Activated CD8-positive, alpha-beta T cell treated with anti-CD3 and anti-CD28 coated beads, Interleukin-2, amount 10 ng/mL, durations not matched to agents 7 days and 5 days (primary cell): ENCODE results near the gene PPP6R3. TPM values are rescaled to one million over a fixed set of nuclear protein-coding genes. Genes with fewer than 3 reads are reported as not detected.

Experiments used
- ATAC-seq: fragments of 150-1000 bp; cut with Tn5 transposase; one replicate; pipeline ENCODE4 v1.10.0; 2021; ENCODE audit warnings: moderate library complexity
- CTCF ChIA-PET: fragments of 350-600 bp; sonication (Branson Sonifier 250); formaldehyde crosslinking; loops from one replicate; lab custom pipeline; 2021; ENCODE audit warnings: antibody characterized with exemption; lab: Charles Lee
- POLR2A ChIA-PET: fragments of 350-600 bp; sonication (Branson Sonifier 250); formaldehyde crosslinking; loops from one replicate; lab custom pipeline; 2021; ENCODE audit warnings: antibody characterized with exemption; lab: Charles Lee
- DNase-seq: peaks from one replicate; pipeline ENCODE4 v3.0.0-alpha.2; 2020
- H3K27ac Mint-ChIP-seq: one replicate; pipeline ENCODE4 v1.8.0; 2021; ENCODE audit warnings: mild to moderate bottlenecking, mixed read lengths
- H3K27me3 Mint-ChIP-seq: one replicate; pipeline ENCODE4 v1.8.0; 2021; ENCODE audit warnings: low read depth, mixed read lengths
- H3K36me3 Mint-ChIP-seq: one replicate; pipeline ENCODE4 v1.8.0; 2021; ENCODE audit warnings: low read depth, mixed read lengths
- H3K4me1 Mint-ChIP-seq: one replicate; pipeline ENCODE4 v1.8.0; 2021; ENCODE audit warnings: low read depth, mixed read lengths
- H3K4me3 Mint-ChIP-seq: one replicate; pipeline ENCODE4 v1.8.0; 2021; ENCODE audit warnings: mild to moderate bottlenecking, mixed read lengths
- H3K9me3 Mint-ChIP-seq: one replicate; pipeline ENCODE4 v1.8.0; 2022; ENCODE audit warnings: mixed read lengths; ENCODE audit not compliant: insufficient read depth
- total RNA-seq, 2 experiments: library from RNA; stranded (reverse); gene quantifications; one replicate each; pipeline ENCODE4 v1.2.3, GENCODE V29; 2021

Gene PPP6R3
- total RNA-seq, 2 experiments from 2014 or later: 114 to 120 TPM

GRCh38 chr11:68523033-68523432 is 62.5 kb downstream of the PPP6R3 start:
- Mint-ChIP-seq H3K27ac (no peak overlapping the region), H3K27me3 (no peaks in the 10 kb centered on the region), H3K4me1 (peaks cover 61% of the 10 kb centered on the region), H3K36me3 (peaks cover 85% of the 10 kb centered on the region), H3K4me3 (no peak overlapping the region), H3K9me3 (no peaks in the 10 kb centered on the region)
- CTCF ChIA-PET: no interaction called here
- DNase-seq: no peak
- POLR2A ChIA-PET: no interaction called here
- no peak for ATAC-seq

DNA sequence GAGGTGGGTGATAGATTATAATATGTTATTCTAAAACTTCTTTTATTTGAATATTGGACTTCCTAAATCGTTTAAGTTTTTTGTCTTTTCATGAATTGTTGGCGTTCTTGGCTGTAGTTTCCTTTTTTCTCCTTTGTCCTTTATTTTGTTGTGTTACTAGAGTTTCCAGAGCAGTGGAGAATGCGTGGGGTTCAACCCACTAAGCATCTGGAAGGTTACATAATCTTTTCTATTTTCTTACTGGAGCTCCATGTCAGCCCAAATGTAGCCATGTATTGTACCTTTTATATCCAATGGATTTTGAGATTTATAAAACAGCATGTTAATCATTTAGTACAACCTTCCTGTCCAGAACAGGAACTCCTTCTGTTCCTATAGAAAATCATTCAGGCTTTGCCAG is 63.2 kb downstream of the PPP6R3 start:
- CTCF ChIA-PET: no interaction called here
- Mint-ChIP-seq H3K27ac (no peak overlapping the region), H3K9me3 (no peaks in the 10 kb centered on the region), H3K4me3 (no peak overlapping the region), H3K4me1 (peaks cover 68% of the 10 kb centered on the region), H3K27me3 (no peaks in the 10 kb centered on the region), H3K36me3 (peaks cover 90% of the 10 kb centered on the region)
- POLR2A ChIA-PET: no interaction called here
- no peak for ATAC-seq
- no peak for DNase-seq

DNA sequence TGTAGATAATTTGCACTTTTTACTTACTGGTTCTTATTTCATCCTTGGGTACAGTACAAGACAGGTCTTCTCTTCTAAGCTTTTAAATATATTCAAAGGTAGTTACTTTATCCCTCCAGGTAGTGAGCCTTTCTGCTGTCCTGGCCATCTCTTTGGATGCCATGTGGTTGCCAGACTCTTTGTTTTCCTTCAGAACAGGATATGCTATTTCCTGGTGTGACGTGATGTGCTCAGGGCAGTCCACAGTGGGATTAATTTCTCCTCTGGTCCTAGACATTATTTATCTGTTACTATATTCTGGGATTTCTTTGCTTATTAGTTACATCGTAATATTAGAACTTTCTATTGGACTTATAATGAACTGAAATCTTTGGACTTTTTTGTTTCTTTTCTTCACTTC is 63.7 kb downstream of the PPP6R3 start:
- CTCF ChIA-PET: no interaction called here
- Mint-ChIP-seq H3K27ac (peak overlapping the region; percentile 17), H3K4me1 (peaks cover 69% of the 10 kb centered on the region), H3K4me3 (no peak overlapping the region), H3K36me3 (peaks cover 88% of the 10 kb centered on the region), H3K27me3 (no peaks in the 10 kb centered on the region), H3K9me3 (no peaks in the 10 kb centered on the region)
- ATAC-seq: no peak
- no peak for DNase-seq
- POLR2A ChIA-PET: no interaction called here

GRCh38 chr11:68524681-68525080 is 64.1 kb downstream of the PPP6R3 start:
- H3K9me3 Mint-ChIP-seq: no peaks in the 10 kb centered on the region
- peak overlapping the region; percentile 8 for H3K27ac Mint-ChIP-seq
- CTCF ChIA-PET: no interaction called here
- DNase-seq (no peak), ATAC-seq (no peak)
- H3K4me3 Mint-ChIP-seq: no peak overlapping the region
- H3K36me3 Mint-ChIP-seq: peaks cover 89% of the 10 kb centered on the region
- H3K27me3 Mint-ChIP-seq: no peaks in the 10 kb centered on the region
- POLR2A ChIA-PET: no interaction called here
- H3K4me1 Mint-ChIP-seq: peaks cover 73% of the 10 kb centered on the region

DNA sequence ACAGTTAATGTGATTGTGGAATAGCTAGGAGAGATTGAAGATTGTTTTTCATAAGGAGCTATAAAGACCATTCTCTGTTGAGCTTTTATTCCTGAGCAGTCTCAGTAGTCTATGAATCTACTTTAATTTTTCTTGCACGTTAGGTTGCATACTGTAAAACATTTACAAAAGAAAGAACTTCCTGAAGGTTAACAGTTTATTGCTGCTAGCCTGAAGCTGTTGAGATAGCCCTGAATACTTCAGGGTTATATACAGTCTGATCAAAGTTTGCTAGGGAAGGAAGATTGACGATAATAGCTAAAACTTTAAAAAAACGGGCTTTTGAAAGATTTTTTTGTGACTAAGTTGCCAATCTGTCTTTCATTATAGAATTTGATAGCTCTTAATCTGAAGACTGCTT is 64.8 kb downstream of the PPP6R3 start:
- no peak overlapping the region for H3K27ac Mint-ChIP-seq
- CTCF ChIA-PET: no interaction called here
- POLR2A ChIA-PET: no interaction called here

GRCh38 chr11:68525930-68526329 is 65.4 kb downstream of the PPP6R3 start:
- no peaks in the 10 kb centered on the region for H3K27me3 Mint-ChIP-seq
- POLR2A ChIA-PET: no interaction called here
- no peak overlapping the region for H3K27ac Mint-ChIP-seq
- CTCF ChIA-PET: no interaction called here
- peaks cover 86% of the 10 kb centered on the region for H3K36me3 Mint-ChIP-seq
- no peaks in the 10 kb centered on the region for H3K9me3 Mint-ChIP-seq
- ATAC-seq (no peak), DNase-seq (no peak)
- peaks cover 70% of the 10 kb centered on the region for H3K4me1 Mint-ChIP-seq
- H3K4me3 Mint-ChIP-seq: no peak overlapping the region

More for the DNA sequence above, 64.8 kb downstream of the PPP6R3 start:
- Mint-ChIP-seq H3K36me3 (peaks cover 87% of the 10 kb centered on the region), H3K4me3 (no peak overlapping the region), H3K4me1 (peaks cover 70% of the 10 kb centered on the region), H3K27me3 (no peaks in the 10 kb centered on the region), H3K9me3 (no peaks in the 10 kb centered on the region)
- ATAC-seq: no peak
- DNase-seq: no peak

DNA sequence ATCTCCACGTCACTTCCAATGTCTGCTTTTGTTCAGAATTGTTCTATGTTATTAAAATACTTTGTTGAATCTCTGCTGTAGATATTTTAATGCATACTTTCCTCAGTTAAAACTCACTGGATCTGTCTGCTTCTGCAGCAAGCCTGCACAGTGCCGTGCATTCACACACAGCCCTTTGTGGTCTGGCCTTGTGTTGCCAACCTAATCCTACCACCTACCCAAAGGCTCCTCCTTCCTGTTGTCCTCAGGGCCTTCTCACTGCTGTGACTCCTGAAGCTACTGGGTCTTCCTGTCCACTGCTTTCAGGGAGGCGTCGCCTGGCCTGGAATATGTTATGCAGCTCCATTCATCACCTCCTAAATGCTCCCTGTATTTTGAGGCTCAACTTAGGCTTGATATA is 67.0 kb downstream of the PPP6R3 start:
- peak; percentile 60 for ATAC-seq
- H3K4me1 Mint-ChIP-seq: peaks cover 62% of the 10 kb centered on the region
- peaks cover 80% of the 10 kb centered on the region for H3K36me3 Mint-ChIP-seq

DNA sequence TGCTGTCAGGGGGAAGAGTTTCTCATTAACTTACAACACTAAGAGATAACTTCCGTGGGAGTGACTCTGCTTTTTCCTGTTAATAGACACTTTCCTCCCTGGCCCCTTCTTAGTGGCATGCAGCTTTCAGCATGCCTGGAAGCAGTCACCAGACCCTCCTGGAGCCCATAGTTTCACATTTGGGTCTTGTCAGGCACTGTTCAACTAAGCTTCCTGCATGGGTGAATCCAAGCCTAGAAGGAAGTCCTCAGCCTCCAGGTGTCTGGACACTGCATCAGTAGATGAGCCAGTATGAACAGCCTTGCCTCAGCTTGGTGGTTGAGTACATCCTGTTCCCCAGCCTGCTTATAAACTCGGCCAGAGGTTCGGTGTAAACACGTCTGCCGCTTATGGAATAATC is 68.1 kb downstream of the PPP6R3 start:
- no peaks in the 10 kb centered on the region for H3K27me3 Mint-ChIP-seq
- peak overlapping the region; percentile 79 for H3K27ac Mint-ChIP-seq
- H3K9me3 Mint-ChIP-seq: no peaks in the 10 kb centered on the region
- peaks cover 71% of the 10 kb centered on the region for H3K36me3 Mint-ChIP-seq
- H3K4me1 Mint-ChIP-seq: peaks cover 53% of the 10 kb centered on the region
- CTCF ChIA-PET: interaction anchor here (1.1 to 1.3 kb wide), 3 partner anchors 9 to 55 kb away, joined by 3 to 9 read pairs (median 6); no protein-coding TSS in a partner anchor
- POLR2A ChIA-PET: interaction anchor here (0.7 to 1.1 kb wide), 3 partner anchors 14 to 79 kb away, joined by 3 read pairs; no protein-coding TSS in a partner anchor
- H3K4me3 Mint-ChIP-seq: no peak overlapping the region
- ATAC-seq: peak; percentile 85
- peak; percentile 51 for DNase-seq

More for the DNA sequence above, 67.0 kb downstream of the PPP6R3 start:
- no peak for DNase-seq
- ChIA-PET POLR2A (interaction anchor here (0.7 to 1.1 kb wide), 2 partner anchors 15 to 65 kb away, joined by 3 read pairs; no protein-coding TSS in a partner anchor), CTCF (no interaction called here)
- no peaks in the 10 kb centered on the region for H3K27me3 Mint-ChIP-seq
- H3K27ac Mint-ChIP-seq: peak overlapping the region; percentile 69
- no peak overlapping the region for H3K4me3 Mint-ChIP-seq
- H3K9me3 Mint-ChIP-seq: no peaks in the 10 kb centered on the region

DNA sequence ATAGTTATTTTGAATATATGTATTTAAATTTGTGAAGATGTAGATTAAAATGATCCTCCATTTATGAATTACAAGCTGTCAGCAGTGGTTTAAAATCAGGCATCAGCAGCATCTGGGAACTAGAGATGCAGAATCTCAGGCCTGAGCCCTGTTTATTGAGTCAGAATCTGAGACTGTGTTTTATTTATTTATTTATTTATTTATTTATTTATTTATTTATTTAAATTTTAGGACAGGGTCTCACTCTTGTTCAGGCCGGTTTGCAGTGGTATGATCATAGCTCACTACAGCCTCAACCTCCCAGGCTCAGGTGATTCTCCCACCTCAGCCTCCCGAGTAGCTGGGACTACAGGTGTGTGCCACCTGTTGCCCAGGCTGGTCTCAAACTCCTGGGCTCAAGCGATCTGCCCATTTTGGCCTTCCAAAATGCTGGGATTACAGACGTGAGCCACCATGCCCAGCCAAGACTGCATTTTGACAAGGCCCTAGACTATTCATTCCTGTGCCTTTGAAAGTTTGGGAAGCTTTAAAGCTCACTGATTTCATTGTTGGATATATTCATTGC is 70.7 kb downstream of the PPP6R3 start:
- H3K9me3 Mint-ChIP-seq: no peaks in the 10 kb centered on the region
- CTCF ChIA-PET: no interaction called here
- peaks cover 49% of the 10 kb centered on the region for H3K4me1 Mint-ChIP-seq
- H3K36me3 Mint-ChIP-seq: peaks cover 55% of the 10 kb centered on the region
- no peak overlapping the region for H3K27ac Mint-ChIP-seq
- POLR2A ChIA-PET: no interaction called here
- ATAC-seq (no peak), DNase-seq (no peak)
- H3K4me3 Mint-ChIP-seq: no peak overlapping the region
- H3K27me3 Mint-ChIP-seq: no peaks in the 10 kb centered on the region

DNA sequence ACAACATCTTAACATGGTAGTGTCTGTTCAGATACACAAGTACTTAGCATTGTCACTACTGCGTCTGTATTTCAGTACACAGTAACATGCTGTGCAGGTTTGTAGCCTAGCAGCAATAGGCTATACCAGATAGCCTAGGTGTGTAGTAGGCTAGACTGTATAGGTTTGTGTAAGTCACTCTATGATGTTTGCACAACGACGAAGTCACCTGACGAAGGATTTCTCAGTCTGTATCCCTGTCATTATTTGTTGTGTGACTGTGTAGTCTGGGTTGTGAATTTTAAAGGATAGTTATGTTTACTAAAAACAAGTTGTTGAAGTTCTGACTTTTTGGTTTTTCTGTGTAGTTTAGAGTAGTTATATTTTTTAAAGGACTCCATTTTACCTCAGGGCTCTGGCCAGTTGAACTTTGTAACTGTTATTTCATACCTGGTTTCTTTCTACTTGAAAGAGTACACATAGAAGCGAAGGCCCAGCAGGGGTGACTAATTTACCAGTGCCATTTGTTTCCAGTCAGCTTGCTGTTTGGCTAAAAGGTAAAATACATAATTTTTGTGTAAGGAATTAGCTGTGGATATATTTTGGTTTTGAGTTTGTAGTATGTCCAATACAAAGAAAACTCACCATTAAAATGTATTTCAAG is 72.3 kb downstream of the PPP6R3 start:
- Mint-ChIP-seq H3K27ac (no peak overlapping the region), H3K9me3 (no peaks in the 10 kb centered on the region), H3K36me3 (peaks cover 49% of the 10 kb centered on the region), H3K27me3 (no peaks in the 10 kb centered on the region), H3K4me1 (peaks cover 39% of the 10 kb centered on the region), H3K4me3 (no peak overlapping the region)
- POLR2A ChIA-PET: no interaction called here
- CTCF ChIA-PET: interaction anchor here (0.6 kb wide), 1 partner anchor 52 kb away, joined by 3 read pairs; no protein-coding TSS in a partner anchor
- DNase-seq: no peak
- no peak for ATAC-seq

DNA sequence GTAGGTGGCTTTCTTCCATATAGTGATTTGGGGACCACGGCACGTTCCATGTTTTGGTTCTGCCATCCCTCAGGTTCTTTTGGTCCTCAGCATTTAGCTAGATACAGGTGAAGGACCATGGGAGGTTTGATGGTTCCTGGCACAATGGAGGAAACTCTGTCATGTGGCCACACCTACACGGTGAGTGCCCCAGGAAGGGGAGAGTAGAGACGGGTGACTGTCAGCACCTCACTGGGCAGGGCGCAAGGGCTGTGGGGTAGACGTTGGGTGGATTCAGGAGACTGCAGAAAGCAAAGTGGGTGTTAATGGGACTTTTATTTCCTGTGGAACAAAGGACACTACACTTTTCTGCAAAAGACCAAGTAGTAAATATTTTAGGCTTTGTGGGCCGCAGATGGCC is 73.4 kb downstream of the PPP6R3 start:
- no peaks in the 10 kb centered on the region for H3K9me3 Mint-ChIP-seq
- CTCF ChIA-PET: no interaction called here
- peaks cover 28% of the 10 kb centered on the region for H3K4me1 Mint-ChIP-seq
- POLR2A ChIA-PET: no interaction called here
- peak; percentile 44 for ATAC-seq
- no peaks in the 10 kb centered on the region for H3K27me3 Mint-ChIP-seq
- H3K27ac Mint-ChIP-seq: peak overlapping the region; percentile 54
- no peak for DNase-seq
- peaks cover 49% of the 10 kb centered on the region for H3K36me3 Mint-ChIP-seq
- no peak overlapping the region for H3K4me3 Mint-ChIP-seq

GRCh38 chr11:68535098-68535497 is 74.5 kb downstream of the PPP6R3 start:
- ATAC-seq: no peak
- ChIA-PET CTCF (interaction anchor here (1.0 kb wide), 1 partner anchor 9 kb away, joined by 3 read pairs; no protein-coding TSS in a partner anchor), POLR2A (no interaction called here)
- DNase-seq: no peak
- no peak overlapping the region for H3K27ac Mint-ChIP-seq
- peaks cover 33% of the 10 kb centered on the region for H3K4me1 Mint-ChIP-seq
- H3K36me3 Mint-ChIP-seq: peaks cover 54% of the 10 kb centered on the region
- H3K27me3 Mint-ChIP-seq: no peaks in the 10 kb centered on the region
- no peak overlapping the region for H3K4me3 Mint-ChIP-seq
- H3K9me3 Mint-ChIP-seq: no peaks in the 10 kb centered on the region
